ENCODE data around the gene PXYLP1. TPM values are rescaled to one million over a fixed set of nuclear protein-coding genes. Genes with fewer than 3 reads are reported as not detected.

Gene PXYLP1
- total RNA-seq, 2 donors from 2014 or later, result 8.9 to 13.1 TPM

GRCh38 chr3:141218926-141219325 lies 12.7 kb upstream of the PXYLP1 start:
- Histone ChIP-seq H3K9me3 (no peaks in the 10 kb centered on the region), H3K36me3 (no peaks in the 10 kb centered on the region), H3K4me1 (no peaks in the 10 kb centered on the region), H3K4me3 (no peak overlapping the region), H3K9ac (ENCODE audit: low read depth in 2 of 2, low read length in 2 of 2) (no peak overlapping the region), H3K27ac (no peak overlapping the region), H3K27me3 (no peaks in the 10 kb centered on the region)
- intact Hi-C loops (cut with DNase I), result no loop called here
- no peak for DNase-seq
- no peak for TF ChIP-seq CTCF (IDR thresholded peaks at IDR 0.05)

GRCh38 chr3:141223673-141224166 lies 7.9 kb upstream of the PXYLP1 start:
- no peak for DNase-seq
- TF ChIP-seq CTCF (IDR thresholded peaks at IDR 0.05), result no peak
- intact Hi-C loops (cut with DNase I), result no loop called here

GRCh38 chr3:141225939-141226338 lies 5.7 kb upstream of the PXYLP1 start:
- no peak overlapping the region for H3K4me3 ChIP-seq
- H3K27ac ChIP-seq, result no peak overlapping the region
- H3K4me1 ChIP-seq, result no peaks in the 10 kb centered on the region
- no peak for TF ChIP-seq CTCF (IDR thresholded peaks at IDR 0.05)
- intact Hi-C loops (cut with DNase I), result no loop called here
- no peaks in the 10 kb centered on the region for H3K36me3 ChIP-seq
- no peak for DNase-seq
- no peak overlapping the region for H3K9ac ChIP-seq (ENCODE audit: low read depth in 2 of 2, low read length in 2 of 2)
- no peaks in the 10 kb centered on the region for H3K9me3 ChIP-seq
- H3K27me3 ChIP-seq, result no peaks in the 10 kb centered on the region

More at GRCh38 chr3:141223673-141224166, 7.9 kb upstream of the PXYLP1 start:
- Histone ChIP-seq H3K4me1 (no peaks in the 10 kb centered on the region), H3K36me3 (no peaks in the 10 kb centered on the region), H3K27me3 (no peaks in the 10 kb centered on the region), H3K9me3 (no peaks in the 10 kb centered on the region), H3K4me3 (no peak overlapping the region), H3K27ac (no peak overlapping the region), H3K9ac (ENCODE audit: low read depth in 2 of 2, low read length in 2 of 2) (no peak overlapping the region)

- intact Hi-C loops (cut with DNase I), result no loop called here
- Histone ChIP-seq H3K27ac (no peak overlapping the region), H3K9me3 (no peaks in the 10 kb centered on the region), H3K27me3 (no peaks in the 10 kb centered on the region), H3K4me1 (no peaks in the 10 kb centered on the region), H3K36me3 (no peaks in the 10 kb centered on the region), H3K4me3 (no peak overlapping the region), H3K9ac (ENCODE audit: low read depth in 2 of 2, low read length in 2 of 2) (no peak overlapping the region)
- no peak for DNase-seq
- TF ChIP-seq CTCF (IDR thresholded peaks at IDR 0.05), result no peak
Observed at GRCh38 chr3:141227216-141227615, 4.4 kb upstream of the PXYLP1 start.

- no peak for DNase-seq
- Histone ChIP-seq H3K9ac (ENCODE audit: low read depth in 2 of 2, low read length in 2 of 2) (no peak overlapping the region), H3K4me1 (peaks cover 3% of the 10 kb centered on the region), H3K36me3 (no peaks in the 10 kb centered on the region), H3K27me3 (no peaks in the 10 kb centered on the region), H3K27ac (no peak overlapping the region), H3K4me3 (no peak overlapping the region), H3K9me3 (no peaks in the 10 kb centered on the region)
- intact Hi-C loops (cut with DNase I), result no loop called here
- no peak for TF ChIP-seq CTCF (IDR thresholded peaks at IDR 0.05)
Observed at GRCh38 chr3:141227752-141228151, 3.9 kb upstream of the PXYLP1 start.

Data from colonic mucosa (tissue), 4 donors.